GM21390 (cell line): ENCODE results near the gene LRFN4.

Experiments used
- ATAC-seq: cut with Tn5 transposase; IDR thresholded peaks from one replicate; pipeline ENCODE4 v1.9.1; 2021; ENCODE audit not compliant: unreplicated experiment

Gene LRFN4

GRCh38 chr11:66870616-66871520 is 14.0 kb downstream of the LRFN4 start:
- ATAC-seq = no peak

- no peak for ATAC-seq
Observed at GRCh38 chr11:66871521-66871901, 14.6 kb downstream of the LRFN4 start.

DNA sequence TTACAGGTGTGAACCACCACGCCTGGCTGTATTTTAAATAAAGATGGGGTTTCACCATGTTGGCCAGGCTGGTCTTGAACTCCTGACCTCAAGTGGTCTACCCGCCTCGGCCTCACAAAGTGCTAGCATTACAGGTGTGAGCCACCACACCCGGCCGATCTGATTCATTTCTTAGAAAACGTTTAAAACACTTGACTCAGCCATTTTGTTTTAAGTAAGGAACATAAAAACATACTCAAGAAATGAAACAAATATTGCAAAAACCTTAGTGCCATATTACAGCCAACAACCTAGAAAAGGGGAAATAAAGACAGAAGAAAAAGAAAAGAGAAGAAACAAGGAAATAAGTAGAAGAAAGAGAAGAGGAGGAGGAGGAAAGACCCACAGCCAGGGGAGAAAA is 17.4 kb downstream of the LRFN4 start:
- ATAC-seq = no peak

DNA sequence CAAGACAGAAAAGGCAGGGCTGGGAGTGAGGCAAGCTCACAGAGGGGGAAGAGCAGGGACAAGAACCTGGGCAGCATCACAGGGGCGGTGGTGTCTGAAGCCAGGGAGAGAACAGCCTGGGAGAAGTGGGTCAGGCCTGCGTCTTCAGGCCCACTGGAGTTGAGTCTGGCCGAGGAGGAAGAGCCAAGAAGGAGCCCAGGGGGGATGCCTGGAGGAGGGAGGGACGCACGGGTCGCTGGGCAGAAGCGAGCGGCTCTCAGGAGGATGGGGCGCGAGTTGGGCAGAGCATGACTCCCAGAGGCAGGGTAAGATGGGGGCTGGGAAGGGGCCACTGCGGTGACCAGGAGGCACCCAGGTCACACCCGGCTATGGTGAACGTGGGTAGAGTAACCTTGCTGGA is 18.5 kb downstream of the LRFN4 start:
- ATAC-seq = no peak

DNA sequence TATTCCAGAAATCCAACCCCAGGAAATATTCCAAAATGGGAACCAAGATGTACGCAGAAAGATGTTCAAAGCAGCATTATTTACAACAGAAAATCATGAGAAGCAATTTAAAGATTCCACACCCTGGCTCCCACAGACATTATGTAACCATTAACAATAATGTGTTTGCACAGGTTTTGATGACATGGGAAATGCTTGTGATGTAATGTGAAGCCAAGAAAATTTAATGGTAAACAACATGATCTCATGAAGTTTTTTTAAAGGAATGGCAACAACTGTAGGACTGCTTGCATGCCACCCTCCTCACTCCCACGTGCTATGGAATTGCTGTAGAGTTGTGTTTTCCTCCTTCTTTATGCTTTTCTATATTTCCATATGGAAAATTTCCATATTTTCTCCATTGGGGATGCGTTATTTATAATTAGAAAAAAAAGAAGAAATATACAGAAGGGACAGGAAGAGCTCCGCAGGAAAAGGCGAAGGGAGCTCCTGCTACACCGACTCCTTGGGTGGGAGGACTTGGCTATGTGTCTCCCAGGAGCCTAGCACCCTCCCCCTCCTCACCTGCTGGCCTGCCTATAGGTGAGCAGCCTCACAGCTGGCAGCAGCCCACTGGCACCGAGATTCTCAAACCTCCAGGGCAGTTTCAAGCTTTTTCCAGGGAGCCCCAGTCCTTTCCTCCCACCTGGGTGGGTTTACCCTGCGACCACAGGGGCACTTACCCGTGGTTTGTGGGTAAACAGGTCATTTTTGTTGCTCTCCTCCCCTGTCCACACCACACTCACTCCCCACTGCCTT is 20.9 kb downstream of the LRFN4 start:
- ATAC-seq = no peak

- ATAC-seq = no peak
Observed at GRCh38 chr11:66878474-66878873, 21.6 kb downstream of the LRFN4 start.

GRCh38 chr11:66879000-66879399 is 22.1 kb downstream of the LRFN4 start:
- no peak for ATAC-seq

DNA sequence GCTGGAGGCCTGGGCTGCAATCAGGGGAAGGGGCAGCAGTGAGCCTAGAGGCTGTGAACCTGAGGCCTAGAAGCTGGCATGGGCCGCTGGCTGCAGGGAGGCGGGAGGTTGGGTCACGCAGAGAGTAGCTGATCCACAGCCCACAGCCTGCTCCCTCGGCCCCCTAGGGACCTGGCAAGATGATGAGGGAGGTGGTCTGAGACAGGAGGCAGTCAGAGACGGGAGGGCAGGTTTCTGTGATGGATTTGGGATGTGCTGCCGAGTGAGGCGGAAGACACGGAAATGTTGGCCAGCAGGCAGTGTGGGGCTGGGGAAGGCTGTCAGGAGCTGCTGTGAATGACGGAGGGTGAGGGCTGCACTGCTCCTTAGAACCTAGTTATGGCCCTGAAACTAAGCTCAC is 22.7 kb downstream of the LRFN4 start:
- no peak for ATAC-seq

DNA sequence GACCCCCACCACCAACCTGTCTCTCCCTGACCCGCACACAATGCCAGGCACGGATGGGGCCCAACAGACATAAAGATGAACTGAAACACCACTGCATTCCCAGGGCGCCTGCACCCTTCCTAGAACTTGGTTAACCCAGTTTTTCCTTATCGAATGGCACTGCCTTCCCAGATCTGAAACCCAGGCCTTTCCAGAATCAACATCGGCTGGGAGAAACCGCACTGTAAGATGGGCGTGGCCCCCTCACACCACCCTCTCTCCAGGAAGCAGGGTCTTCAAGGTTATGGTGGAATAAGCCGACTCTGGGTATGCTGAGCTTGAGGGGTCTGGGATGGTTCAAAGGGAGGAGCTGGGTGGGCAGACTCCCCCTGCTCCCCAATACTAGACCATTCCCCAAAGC is 23.1 kb downstream of the LRFN4 start:
- ATAC-seq = no peak

DNA sequence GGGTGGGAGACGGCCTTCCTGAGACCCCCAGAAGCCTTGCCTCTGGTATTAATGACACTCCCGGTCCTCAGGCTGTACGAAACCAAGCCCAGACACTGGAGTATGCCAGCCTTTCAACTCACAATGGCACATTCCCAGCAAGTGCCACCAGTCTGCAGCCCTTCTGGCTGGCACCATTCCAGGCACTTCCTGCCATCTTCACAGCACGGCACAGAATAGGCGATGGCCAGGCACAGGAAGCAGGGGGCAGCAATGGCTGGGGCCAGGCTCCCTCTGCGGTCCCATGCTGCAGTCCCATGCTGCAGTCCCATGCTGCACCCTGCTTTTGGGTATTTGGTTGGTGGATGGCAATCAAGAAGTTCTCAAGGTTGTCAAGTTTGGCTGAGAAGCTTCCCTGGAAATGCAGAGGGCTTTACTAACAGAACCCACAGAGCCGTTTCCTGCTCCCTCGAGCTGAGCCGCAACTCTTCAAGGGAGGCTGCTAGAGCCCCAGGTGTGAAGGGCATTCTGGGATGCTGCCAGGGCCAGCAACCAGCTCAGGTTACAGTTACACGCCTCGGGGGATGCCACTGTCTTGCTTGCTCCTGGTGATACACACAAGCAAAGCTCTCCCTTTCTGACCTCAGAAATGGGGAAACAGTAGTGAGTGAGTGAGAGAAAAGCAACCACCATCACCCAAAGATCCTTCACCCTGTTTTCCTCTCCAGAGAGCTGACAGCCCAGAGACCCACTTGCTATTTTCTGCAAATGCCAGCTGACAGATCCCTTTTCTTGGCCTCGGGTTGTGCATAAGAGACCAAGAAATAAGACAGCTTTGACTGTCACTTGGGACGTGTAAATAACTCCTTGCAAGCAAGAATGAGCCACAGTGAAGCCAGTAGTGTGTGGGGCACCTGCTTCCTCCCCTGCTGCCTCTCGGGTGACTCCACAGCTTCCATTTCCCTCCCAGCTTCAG is 23.9 kb downstream of the LRFN4 start:
- no peak for ATAC-seq

DNA sequence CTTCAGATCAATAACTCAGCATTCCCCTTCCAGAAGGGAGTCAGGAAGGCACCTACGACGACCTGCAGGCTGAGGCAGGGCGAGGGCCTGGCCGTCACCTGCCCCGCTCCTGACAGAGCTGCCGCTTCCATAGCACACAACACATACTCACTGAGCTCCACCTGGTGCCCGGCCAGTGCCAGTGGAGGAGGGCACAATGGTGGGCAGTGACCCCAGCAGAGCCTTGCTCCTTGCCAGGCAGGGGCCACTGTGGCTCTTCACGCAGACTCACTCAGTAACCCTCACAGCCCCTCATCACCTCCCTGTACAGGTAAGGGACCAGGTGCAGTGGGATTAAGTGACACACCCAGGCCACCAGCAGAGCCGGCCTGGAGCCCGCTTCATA is 24.6 kb downstream of the LRFN4 start:
- no peak for ATAC-seq

DNA sequence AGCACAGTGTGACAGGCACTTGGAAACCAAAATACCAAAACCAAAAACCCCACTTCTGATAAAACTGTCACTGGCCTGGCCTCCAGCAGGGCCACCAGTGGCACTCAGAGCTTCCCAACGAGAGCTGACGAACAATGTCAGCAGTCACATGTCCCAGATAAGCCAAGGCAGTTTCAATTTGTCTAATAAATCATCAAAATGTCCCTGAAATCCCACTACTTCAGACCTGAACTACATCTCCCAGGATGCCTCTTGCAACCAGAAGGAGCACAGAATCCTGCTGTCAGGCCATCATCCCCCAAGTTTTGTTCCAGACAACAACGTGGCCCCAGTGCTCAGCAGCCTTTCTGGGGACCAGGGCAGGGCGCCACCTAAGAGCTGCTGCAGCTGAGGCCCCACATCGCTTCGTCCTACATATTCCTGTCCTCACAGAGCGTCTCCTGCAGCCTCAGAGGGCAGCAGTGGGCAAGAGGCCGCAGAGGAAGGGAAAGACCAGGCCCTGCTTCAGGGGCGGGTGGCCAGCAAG is 25.1 kb downstream of the LRFN4 start:
- no peak for ATAC-seq

GRCh38 chr11:66882561-66883015 is 25.7 kb downstream of the LRFN4 start:
- ATAC-seq = no peak

DNA sequence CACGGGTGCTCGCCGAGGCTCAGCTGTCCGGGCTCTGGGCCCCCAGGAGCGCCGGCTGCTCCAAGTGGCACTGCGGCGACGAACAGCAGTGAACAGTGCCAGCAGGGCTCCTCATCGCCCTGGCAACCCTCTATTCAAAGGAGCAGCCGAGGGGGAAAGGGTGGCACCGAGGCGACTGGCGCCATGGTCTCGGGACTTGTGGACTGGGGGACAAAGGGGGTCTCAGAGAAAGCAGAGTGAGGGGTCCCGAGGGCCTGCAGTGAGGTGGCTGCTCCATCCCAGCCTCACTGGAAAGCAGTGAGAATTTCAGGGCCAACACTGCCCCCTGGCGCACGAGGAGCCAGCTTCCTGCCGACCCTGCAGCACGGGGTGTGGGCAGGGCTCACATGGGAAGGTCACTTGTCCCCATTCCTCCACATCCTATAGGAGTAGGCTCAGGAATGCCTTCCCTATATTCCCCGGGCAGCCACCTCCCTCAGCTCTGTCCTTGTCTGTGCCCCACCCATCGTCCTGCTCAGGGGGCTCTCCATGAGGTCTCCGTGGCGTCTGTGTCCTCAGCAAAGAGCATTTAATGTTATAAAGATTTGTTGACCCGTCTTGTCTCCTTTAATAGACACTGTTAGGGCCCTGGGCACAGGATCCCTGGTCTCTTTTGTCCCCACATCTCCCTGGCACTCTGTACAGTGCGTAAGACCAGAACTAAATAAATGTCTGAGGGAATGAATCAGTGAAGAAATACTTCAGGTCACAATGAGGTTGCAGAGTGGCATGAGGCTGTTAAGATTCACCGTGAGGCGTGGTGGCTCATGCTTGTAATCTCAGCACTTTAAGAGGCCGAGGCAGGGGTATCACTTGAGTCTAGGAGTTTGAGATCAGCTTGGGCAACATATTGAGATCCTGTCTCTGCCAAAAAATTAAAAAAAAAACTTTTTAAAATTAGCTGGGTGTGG is 26.4 kb downstream of the LRFN4 start:
- no peak for ATAC-seq

DNA sequence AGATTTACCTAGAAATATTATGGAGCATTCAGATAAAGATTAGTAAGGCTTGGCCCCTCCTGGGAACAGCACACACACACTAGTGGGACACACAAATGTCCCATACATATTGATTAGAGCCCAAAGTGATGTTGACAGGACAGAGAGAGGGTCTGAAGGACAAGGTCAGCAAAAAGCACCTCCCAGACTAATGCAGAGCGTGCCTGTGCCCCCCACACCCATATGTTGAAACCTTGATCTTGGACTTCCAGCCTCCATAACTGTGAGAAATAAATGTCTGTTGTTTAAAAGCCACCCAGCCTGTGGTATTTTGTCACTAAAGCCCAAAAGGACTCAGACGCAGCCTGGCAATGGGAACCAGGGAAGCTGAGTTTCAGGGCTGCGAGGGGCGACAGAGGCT is 27.6 kb downstream of the LRFN4 start:
- no peak for ATAC-seq

GRCh38 chr11:66885469-66885868 is 28.6 kb downstream of the LRFN4 start:
- no peak for ATAC-seq

DNA sequence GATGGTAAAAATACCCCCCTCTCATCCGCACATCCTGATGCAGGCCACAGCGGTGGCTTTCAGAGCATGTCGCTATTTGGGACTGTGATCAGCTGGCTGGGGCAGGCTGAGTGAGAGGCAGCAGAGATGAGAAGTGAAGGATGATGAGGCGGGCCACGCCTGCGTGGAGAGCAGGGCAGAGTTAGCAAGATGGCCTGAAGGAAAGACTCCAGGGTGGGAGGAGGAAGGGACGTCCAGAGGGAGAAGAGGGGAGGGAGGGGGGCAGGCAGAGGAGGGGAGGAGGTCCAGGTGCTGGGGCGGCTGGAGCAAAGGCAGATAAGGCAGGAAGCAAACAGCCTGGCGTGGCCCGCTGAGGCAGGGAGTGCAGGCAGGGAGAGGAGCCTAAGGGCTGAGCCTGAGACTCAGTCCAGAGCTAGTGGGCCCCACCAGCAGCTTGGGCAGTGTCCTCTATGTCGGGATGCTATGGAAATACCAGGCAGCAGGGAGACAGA is 29.1 kb downstream of the LRFN4 start:
- no peak for ATAC-seq

- ATAC-seq = no peak
Observed at GRCh38 chr11:66886671-66887221, 29.9 kb downstream of the LRFN4 start.

- no peak for ATAC-seq
Observed at GRCh38 chr11:66887526-66887925, 30.7 kb downstream of the LRFN4 start.
